Ectodermal cell (in vitro differentiated cells): ENCODE results near the gene FSIP1.

ENCODE experiments used
- H3K27ac ChIP-seq: 2 replicates; pipeline ENCODE4 v1.7.0; 2013; ENCODE audit warnings: mild to moderate bottlenecking, low read depth, low read length; ENCODE audit not compliant: insufficient read depth, poor library complexity, severe bottlenecking
- H3K27me3 ChIP-seq: 2 replicates; pipeline ENCODE4 v1.7.0; 2013; ENCODE audit warnings: mild to moderate bottlenecking, low read length; ENCODE audit not compliant: insufficient read depth, control insufficient read depth, poor library complexity, severe bottlenecking
- H3K36me3 ChIP-seq: one replicate; pipeline ENCODE4 v1.7.0; 2013; ENCODE audit warnings: low read length; ENCODE audit not compliant: control insufficient read depth, insufficient read depth
- H3K4me1 ChIP-seq: one replicate; pipeline ENCODE4 v1.7.0; 2013; ENCODE audit warnings: low read length; ENCODE audit not compliant: control insufficient read depth, insufficient read depth
- H3K4me3 ChIP-seq: 2 replicates; pipeline ENCODE4 v1.7.0; 2013; ENCODE audit warnings: low read depth, low read length, control low read depth; ENCODE audit not compliant: insufficient read depth
- H3K9me3 ChIP-seq: 2 replicates; pipeline ENCODE4 v1.7.0; 2013; ENCODE audit warnings: mild to moderate bottlenecking, low read length, moderate library complexity; ENCODE audit not compliant: control insufficient read depth
- WGBS, 2 experiments: methylation state at CpG; one replicate each; pipeline ENCODE4 v1.1.7; 2013; ENCODE audit warnings: missing lambda C conversion rate in 2 of 2; 5-methylcytosine and 5-hydroxymethylcytosine counted together

The FSIP1 gene

DNA sequence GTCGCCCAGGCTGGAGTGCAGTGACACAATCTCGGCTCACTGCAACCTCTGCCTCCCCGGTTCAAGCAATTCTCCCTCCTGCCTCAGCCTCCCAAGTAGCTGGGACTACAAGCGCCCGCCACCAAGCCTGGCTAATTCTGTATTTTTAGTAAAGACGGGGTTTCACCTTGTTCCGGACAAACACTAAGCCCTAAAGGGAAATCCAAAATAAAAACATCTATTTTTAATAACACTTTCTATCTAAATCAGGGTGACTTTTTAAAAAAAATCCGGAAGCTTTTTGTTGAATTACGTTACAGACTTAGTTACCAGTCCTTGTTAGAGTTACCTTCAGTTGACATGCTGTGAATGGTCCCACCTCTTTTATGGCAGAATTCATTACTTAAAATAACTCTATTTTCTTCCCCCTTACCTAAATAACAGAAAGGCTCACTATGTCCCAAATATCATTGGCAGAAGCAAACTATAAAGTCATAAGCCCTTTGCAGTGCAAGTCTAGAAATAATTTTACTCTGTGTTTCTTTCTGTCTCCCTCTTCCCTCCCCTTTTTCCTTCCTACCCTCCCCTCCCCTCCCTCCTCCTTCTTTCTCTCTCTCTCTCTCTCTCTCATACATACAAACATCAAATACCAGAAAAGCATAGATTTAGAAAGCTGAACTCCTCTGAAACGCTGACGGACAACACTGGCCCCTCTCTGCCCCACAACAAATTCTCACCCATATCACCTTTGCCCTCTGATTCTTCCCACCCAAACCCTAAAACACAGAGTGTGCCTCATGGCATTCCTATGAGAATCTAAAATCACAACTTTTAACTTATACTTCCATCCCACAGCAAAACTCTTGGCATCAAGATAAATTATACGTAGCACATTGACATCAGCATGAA lies 183.4 kb downstream of the FSIP1 start:
- Histone ChIP-seq H3K4me3 (no peak overlapping the region), H3K27ac (no peak overlapping the region), H3K9me3 (no peaks in the 10 kb centered on the region), H3K27me3 (no peaks in the 10 kb centered on the region), H3K4me1 (no peaks in the 10 kb centered on the region), H3K36me3 (no peaks in the 10 kb centered on the region)
- WGBS, 2 experiments = 89 to 90% methylated on average over 11 of the region's 12 CpGs

DNA sequence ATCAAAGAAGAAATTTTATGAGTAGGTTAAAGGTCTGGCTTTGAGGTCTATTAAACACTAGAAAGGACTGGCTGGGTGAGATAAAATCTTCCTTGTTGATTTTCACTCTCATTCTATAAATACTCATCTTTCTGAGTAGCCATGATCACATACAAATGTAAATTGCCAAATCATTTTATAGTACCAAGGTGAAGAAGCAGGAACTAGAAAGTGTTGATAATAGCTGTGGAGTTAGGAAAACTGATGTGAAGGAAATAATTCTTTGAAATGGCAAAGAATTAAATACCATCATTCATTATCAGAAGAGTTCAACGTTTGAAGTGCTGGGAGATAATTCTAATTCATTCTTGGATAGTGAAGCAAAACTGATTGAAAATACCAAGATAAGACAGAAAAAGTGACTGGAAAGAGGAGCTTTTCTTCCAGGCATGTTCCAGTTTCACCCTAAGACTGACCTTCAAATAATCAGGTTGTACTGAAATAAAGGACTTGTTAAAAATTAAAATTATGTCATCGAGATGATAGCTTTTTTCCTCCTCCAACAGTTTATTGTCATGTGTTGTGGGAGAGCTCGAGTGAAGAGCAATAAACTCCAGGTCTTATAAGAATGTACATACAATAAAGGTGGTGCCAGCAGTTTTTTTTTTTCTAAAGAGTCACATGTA lies 184.3 kb downstream of the FSIP1 start:
- H3K36me3 ChIP-seq = peaks cover 4% of the 10 kb centered on the region
- H3K4me1 ChIP-seq = no peaks in the 10 kb centered on the region
- no peaks in the 10 kb centered on the region for H3K9me3 ChIP-seq
- no peak overlapping the region for H3K4me3 ChIP-seq
- 94 to 95% methylated on average over 2 to 3 of the region's 3 CpGs for WGBS, 2 experiments
- no peak overlapping the region for H3K27ac ChIP-seq
- no peaks in the 10 kb centered on the region for H3K27me3 ChIP-seq

- Histone ChIP-seq H3K4me1 (no peaks in the 10 kb centered on the region), H3K4me3 (no peak overlapping the region), H3K27me3 (no peaks in the 10 kb centered on the region), H3K9me3 (no peaks in the 10 kb centered on the region), H3K27ac (no peak overlapping the region), H3K36me3 (peaks cover 9% of the 10 kb centered on the region)
- 94 to 98% methylated on average over 6 of the region's 6 CpGs for WGBS, 2 experiments
Observed at GRCh38 chr15:39597751-39598185, 184.9 kb downstream of the FSIP1 start.

DNA sequence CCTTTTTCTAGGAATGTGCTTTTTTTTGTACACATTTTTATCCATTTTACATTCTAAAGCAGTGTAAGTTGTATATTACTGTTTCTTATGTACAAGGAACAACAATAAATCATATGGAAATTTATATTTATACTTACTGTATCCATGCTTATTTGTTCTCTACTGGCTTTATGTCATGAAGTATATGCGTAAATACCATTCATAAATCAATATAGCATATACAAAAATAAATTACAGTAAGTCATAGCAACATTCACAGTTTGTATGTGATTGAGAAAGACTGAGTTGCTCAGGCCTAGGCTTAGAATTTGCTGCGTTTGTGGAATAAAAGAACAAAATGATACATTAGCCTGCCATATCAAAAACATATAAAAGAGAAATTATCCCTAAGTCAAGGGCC lies 185.3 kb downstream of the FSIP1 start:
- peaks cover 14% of the 10 kb centered on the region for H3K36me3 ChIP-seq
- no peak overlapping the region for H3K4me3 ChIP-seq
- no peaks in the 10 kb centered on the region for H3K27me3 ChIP-seq
- WGBS, 2 experiments = 100% methylated on average over 1 of the region's 2 CpGs; no CpG with 5 or more reads in 1 of the 2 experiments
- no peaks in the 10 kb centered on the region for H3K4me1 ChIP-seq
- no peak overlapping the region for H3K27ac ChIP-seq
- H3K9me3 ChIP-seq = no peaks in the 10 kb centered on the region

DNA sequence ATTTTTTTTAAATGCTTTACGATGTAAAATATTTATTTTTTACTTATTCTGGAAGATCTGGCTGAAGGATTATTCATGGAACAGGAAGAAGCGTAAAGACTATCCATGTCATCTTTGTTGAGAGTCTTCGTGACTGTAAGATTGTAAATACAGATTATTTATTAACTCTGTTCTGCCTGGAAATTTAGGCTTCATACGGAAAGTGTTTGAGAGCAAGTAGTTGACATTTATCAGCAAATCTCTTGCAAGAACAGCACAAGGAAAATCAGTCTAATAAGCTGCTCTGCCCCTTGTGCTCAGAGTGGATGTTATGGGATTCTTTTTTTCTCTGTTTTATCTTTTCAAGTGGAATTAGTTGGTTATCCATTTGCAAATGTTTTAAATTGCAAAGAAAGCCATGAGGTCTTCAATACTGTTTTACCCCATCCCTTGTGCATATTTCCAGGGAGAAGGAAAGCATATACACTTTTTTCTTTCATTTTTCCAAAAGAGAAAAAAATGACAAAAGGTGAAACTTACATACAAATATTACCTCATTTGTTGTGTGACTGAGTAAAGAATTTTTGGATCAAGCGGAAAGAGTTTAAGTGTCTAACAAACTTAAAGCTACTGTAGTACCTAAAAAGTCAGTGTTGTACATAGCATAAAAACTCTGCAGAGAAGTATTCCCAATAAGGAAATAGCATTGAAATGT lies 186.1 kb downstream of the FSIP1 start:
- Histone ChIP-seq H3K27ac (no peak overlapping the region), H3K4me3 (no peak overlapping the region), H3K36me3 (peaks cover 22% of the 10 kb centered on the region), H3K4me1 (no peaks in the 10 kb centered on the region), H3K9me3 (no peaks in the 10 kb centered on the region), H3K27me3 (no peaks in the 10 kb centered on the region)
- 100% methylated on average over 5 of the region's 5 CpGs for WGBS, 2 experiments

- Histone ChIP-seq H3K4me1 (no peaks in the 10 kb centered on the region), H3K9me3 (no peaks in the 10 kb centered on the region), H3K27ac (no peak overlapping the region), H3K36me3 (peaks cover 31% of the 10 kb centered on the region), H3K4me3 (no peak overlapping the region), H3K27me3 (no peaks in the 10 kb centered on the region)
- WGBS, 2 experiments = 93 to 94% methylated on average over 8 of the region's 8 CpGs
Observed at GRCh38 chr15:39595338-39596221, 187.1 kb downstream of the FSIP1 start.

- Histone ChIP-seq H3K4me3 (no peak overlapping the region), H3K27ac (no peak overlapping the region), H3K27me3 (no peaks in the 10 kb centered on the region), H3K4me1 (no peaks in the 10 kb centered on the region), H3K9me3 (no peaks in the 10 kb centered on the region), H3K36me3 (peaks cover 39% of the 10 kb centered on the region)
- WGBS, 2 experiments = 95 to 100% methylated on average over 2 to 4 of the region's 5 CpGs
Observed at GRCh38 chr15:39594446-39595337, 187.9 kb downstream of the FSIP1 start.

DNA sequence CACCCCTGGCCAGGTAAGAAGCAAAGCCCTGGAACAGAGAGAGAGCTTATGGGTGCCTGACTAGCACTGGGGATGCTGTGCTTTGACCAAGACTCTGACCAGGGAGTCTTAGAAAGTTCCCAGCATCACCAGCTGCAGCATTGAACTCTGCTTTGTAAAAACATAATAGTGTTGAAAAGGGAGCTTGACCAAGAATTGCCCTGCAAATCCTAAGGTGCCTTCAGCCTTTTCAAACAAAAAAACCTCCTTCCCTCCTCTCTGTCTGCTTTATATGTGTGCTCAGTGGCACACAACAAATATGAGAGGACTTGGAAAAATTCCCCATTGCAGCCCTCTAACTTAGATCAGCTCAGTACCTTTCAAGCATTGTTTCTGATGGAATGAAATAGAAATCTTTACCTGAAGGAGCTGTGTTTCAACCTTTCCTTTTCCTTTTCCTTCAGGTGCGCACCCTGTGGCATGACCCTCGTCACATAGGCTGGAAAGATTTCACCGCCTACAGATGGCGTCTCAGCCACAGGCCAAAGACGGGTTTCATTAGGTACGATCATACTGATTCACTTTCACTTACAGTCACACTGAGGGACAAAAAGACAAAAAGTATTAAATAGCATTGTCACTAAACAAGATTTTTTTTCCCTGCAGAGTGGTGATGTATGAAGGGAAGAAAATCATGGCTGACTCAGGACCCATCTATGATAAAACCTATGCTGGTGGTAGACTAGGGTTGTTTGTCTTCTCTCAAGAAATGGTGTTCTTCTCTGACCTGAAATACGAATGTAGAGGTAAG lies 188.8 kb downstream of the FSIP1 start:
- no peaks in the 10 kb centered on the region for H3K9me3 ChIP-seq
- 91 to 95% methylated on average over 7 of the region's 7 CpGs for WGBS, 2 experiments

More for the DNA sequence above, 188.8 kb downstream of the FSIP1 start:
- Histone ChIP-seq H3K4me1 (no peaks in the 10 kb centered on the region), H3K27ac (no peak overlapping the region), H3K4me3 (no peak overlapping the region), H3K27me3 (no peaks in the 10 kb centered on the region), H3K36me3 (peaks cover 45% of the 10 kb centered on the region)
